Measurements from ENCODE around the gene PRKCSH.
"Not testable (repeated sequence)": the region's sequence is repeated elsewhere in the genome, so short reads cannot be mapped to it uniquely, and the experiment has no call there.

The PRKCSH gene

GRCh38 chr19:11475343-11475742 lies 39.9 kb downstream of the PRKCSH start:
- not testable (repeated sequence) for DNase-seq (ENCODE audit: low read depth in 2 of 2)

DNA sequence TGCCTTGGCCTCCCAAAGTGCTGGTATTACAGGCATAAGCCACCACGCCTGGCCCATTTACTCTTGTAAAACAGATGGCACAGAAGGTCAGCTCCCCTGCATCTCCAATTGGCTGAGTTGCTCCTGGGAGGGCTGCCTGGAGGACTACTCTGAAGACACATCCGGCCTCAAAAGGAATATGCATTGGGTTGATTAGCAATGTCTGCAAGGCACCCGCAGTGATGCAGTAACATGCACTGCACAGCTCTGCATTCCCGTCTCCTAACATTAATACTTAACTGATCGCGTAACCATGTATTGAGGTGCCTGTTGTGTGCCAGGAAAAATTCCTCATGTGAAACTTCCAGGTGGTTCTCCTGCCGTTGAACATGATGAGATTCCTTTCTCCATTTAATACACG lies 40.4 kb downstream of the PRKCSH start:
- DNase-seq (ENCODE audit: low read depth in 2 of 2), result no peak

- no peak for DNase-seq (ENCODE audit: low read depth in 2 of 2)
Observed at GRCh38 chr19:11478167-11479089, 43.0 kb downstream of the PRKCSH start.

DNA sequence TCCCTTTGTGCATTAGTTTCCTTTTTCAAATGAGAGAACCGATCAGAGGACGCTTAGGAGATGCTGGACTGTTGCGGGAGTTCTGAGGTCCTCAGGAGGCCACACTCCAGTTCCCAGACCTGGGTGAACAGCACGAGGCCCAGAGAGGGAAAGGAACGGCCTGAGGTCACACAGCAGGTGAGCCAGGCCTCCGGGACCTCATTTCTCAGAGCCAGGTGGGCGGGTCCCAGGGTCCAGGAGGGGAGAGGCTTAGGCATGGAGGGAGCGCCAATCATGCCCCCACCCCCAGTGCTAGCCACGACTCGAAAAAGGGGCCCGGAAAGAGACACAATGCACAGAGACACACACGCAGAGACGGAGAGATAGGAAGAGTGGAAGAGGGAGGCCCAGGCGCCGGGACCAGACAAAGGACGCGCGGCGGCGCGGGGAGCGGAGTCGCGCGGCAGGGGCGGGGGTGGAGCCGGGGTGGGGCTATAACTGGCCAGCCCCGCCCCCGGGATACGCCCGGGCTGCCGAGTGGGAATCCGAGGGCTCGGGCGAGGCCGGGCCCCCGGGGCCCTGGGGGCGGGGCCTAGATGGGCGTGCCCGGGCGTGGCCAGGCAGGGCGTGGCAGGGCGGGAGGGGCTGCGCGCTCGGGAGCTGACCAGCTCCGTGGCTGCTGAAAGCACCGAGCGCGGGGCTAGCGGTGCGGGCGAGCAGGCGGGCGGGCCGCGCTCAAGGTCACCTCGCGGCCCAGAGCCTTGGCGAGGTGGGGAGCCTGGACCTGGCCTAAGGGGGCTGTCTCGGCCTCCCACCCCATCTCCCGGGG lies 43.9 kb downstream of the PRKCSH start:
- DNase-seq (ENCODE audit: low read depth in 2 of 2), result no peak

DNA sequence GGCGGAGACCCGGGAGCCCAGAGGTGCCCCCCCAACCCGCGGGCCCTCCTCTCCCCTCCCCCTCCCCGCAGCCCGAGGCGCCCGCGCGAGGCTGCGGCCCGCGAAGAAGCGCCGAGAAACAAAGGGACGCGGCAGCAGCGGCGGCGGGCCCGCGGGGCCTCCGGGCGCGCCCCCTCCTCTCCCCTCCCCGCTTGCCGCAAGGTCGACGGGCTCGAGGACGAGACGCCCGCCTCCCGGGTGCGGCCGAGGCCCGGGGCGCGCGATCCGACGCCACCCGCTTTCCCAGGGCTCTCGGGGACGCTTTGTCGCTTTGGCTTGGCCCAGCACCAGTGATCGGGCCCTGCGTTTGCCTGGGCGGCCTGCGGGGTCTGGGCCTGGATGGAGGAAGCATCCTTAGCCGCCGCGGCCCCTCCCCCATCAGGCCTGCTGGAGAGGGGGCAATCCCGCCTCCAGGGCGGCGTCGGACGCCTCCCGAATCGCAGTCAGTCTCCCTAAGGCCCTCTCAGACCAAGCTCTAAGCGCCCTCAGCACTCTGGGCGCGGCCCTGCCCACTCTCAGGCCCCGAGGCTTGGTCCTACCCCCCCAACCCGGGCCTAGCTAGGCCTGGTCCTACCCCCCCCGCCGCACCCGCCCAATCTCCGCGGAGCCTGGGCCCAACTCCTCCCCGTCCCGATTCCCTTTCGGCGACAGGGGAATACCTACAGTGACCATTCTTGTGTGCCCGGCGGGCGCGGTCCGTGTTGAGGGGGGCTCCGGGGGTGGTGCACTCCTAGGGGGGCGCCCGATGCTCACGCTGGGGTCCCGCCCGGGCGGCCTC lies 44.7 kb downstream of the PRKCSH start:
- DNase-seq (ENCODE audit: low read depth in 2 of 2), result no peak

DNA sequence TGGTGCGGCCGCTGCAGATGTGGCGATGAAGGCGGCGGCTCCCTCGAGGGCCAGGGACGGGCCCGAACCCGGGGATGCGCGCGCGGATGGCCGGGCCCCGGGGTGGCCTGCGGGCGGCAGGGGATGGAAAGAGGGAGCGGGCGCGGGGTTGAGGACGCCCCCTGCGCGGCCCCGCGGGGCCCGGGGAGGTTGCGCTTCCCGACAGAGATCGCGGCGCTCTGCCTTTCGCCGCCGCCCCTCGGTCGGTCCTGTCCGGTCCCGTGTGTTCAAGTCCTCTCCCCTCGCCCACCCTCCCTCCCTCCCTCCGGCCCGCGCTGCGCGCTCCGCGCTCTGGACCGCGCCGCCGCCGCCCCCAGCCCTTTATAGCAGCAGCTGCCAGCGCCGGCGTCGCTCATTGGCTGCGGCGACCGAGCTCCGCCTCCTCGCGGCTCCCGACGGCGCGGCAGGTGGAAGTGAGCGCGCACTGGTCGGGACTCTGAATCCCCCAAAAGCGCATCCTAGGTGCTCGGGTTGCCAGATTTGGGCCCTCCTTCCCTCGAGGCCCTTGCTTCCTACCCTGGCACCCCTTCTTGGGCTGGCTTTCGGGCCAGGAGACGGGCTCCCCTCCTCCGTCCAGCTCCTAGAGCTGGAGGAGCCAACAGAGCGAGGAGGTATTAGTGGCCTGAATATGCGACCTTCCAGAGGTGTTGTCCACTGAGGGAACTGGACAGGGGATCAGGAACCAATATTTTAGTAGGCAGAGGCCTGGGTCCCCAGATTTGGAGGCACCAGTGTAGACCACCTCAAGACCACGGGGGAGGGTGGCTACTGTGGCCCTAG lies 45.5 kb downstream of the PRKCSH start, which contains the start of gene ELAVL3:
Gene ELAVL3, minus strand, starts transcription at position 332 of the 819 bp plus-strand sequence. CDS start 438 bp downstream, outside the sequence.
- DNase-seq (ENCODE audit: low read depth in 2 of 2), result no peak

DNA sequence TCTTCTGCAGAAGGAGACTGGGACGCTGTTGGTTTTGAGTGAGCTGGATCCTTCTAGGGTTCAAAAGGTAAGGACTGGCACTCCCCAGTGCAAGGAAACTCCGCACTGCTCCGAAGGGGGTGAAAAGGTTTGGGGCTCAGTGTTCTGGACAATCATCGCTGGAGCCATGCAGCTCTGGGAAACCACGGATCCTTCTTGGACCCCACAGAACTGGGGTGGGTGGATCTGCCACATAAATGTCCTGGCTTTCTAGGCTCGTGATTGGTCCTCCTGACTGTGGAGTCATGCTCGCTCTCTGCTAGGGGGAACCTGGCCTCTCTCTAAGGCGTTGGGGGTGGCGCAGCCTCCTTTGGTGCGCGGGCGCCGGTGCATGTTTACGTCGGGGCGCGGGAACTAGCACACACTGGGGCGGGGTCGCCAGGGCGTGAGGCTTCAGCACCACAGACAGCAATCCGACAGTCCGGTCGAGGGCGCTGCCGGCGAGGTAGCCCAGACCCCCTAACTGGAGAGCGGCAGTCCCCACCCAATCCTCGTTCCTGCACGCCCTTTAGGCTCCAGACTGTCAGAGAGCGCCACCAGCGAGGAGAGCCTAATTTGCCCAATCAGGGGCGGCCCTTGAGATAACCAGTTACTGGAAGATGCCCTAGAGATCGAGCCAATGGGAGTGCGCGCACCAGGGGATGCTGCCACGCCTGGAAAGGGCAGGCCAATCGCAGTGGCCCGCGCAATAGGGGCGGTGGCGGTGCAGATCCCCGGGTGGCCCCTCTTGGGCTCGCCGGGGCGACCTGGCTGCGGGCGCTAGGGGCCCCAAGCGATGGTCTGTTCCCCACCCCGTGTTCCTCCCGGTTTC lies 46.3 kb downstream of the PRKCSH start:
- peak in 1 of 2 donors; percentile 43 for DNase-seq (ENCODE audit: low read depth in 2 of 2)

GRCh38 chr19:11482384-11483050 lies 47.1 kb downstream of the PRKCSH start:
- peak; percentile 64 to 75 for DNase-seq (ENCODE audit: low read depth in 2 of 2)

DNA sequence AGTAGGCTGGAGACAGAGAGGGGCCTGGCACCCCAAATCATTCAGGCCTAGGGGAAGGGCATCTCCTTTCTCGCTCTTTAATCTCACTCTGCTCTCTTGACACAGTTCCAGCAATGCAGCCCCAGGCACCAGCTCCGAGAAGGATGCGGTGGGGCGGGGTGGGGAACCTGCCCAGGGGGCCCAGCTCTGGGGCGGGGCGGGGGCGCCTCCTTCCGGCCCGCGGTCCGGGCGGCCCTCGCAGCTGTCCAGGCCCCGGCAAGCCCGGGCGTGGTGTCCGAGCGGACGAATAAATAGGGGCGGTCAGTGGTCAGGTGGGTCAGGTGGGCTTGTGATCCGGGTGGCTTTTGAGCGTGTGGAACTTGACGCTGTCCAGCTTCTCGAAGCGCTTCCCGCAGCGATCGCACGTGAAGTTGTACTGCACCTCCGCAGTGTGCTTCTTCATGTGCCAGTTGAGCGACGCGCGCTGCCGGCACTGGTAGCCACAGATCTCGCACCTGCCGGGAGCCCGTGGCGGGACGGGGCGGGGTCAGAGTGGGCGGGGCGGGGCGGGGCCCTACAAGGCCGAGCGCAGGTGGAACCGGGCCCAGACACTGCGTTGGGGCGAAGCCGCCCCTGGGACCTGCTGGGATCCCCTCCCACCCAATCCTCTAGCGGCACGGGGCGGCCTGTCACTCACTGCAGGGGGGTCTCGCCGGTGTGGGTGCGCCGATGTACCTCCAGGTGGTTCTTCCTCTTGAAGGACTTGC lies 48.1 kb downstream of the PRKCSH start:
- DNase-seq (ENCODE audit: low read depth in 2 of 2), result no peak

DNA sequence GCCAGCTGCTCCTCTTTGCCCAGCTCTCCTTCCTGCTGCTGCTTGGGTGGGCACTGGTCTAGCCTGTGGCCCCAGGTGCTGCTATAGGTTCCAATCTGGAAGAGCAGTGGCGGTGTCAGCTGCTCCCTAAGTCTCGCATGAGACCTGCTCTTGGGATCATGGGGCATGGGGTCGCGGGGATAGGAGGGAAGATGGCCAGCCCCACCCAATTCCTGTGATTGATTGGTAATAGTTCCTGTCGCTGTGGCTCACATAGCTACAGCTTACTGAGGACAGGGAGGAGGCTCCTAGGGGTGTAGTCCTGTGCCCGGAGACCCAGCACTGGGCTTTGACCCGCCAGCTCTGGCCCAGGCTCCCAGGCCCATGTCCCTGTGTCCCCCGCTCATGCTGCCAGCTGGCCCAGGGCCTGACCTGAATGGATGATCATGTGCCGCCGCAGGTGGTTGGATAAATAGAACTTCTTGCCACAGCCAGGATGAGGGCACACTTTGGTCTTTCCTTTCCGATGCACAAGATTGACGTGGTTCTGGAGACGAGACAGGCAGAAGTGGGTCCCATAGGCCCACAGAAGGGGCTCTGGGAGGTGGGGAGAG lies 49.9 kb downstream of the PRKCSH start:
- no peak for DNase-seq (ENCODE audit: low read depth in 2 of 2)

DNA sequence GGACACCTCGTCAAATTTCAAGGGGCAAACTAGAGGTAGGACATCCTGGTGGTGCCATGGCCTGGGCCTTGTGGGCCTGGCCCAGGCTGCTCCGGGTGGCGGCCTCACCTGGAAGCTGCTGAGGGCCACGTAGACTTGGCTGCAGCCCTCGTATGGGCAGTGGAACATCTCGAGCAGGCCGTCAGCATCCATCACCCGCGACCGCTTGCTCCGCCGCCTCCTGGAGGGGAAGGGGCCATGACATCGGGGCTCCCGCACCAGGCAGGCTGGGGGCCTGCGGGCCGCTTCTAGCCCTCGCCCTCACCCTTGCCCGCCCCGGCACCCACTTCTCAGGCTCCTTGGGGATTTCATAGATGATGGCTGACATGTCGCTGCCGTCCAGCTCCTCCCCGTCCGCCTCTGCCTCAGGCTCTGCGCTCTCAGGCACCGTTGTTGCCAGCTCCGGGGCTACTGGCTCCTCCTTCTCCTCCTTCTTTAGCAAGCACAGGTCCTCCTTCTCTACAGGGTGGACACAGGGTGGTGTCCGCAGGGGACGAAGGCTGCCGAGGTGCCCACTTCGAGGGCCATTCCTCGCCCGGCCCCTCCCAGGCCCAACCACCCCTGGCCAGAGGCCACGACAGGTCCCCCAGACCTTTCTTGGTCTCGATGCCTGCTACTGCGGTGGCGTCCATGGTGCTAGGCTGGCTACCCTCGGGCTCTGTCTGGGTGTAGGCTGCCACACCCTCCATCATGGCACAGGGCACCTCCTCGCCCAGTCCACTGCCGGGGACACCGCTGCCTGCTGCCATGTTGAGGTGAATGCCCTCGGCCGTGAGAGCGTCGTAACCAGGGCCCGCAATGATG lies 51.4 kb downstream of the PRKCSH start:
- no peak for DNase-seq (ENCODE audit: low read depth in 2 of 2)

- no peak for DNase-seq (ENCODE audit: low read depth in 2 of 2)
Observed at GRCh38 chr19:11489378-11489777, 53.9 kb downstream of the PRKCSH start.

- no peak for DNase-seq (ENCODE audit: low read depth in 2 of 2)
Observed at GRCh38 chr19:11494634-11495285, 59.3 kb downstream of the PRKCSH start.

DNA sequence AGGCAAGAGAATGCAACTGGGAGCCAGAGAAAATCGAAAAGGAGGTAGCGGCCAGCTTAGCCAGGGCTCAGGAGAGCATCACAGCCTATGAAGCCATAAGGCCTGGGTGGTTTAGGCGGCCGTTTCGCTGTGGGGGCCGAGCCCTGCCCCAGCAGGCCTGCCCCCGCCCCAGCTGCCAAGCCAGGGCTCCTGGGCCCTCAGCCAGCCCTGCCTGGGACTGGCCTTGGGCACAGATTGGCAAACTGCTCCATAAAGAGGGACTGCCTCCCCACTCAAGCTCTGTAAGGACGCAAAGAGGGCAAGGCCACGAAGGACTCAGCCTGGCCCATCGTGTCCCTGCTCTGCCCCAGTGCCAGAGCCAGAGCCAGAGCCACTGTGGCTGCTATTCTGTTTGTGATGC lies 60.0 kb downstream of the PRKCSH start:
- no peak for DNase-seq (ENCODE audit: low read depth in 2 of 2)

- DNase-seq (ENCODE audit: low read depth in 2 of 2), result no peak
Observed at GRCh38 chr19:11495885-11496284, 60.5 kb downstream of the PRKCSH start.

DNA sequence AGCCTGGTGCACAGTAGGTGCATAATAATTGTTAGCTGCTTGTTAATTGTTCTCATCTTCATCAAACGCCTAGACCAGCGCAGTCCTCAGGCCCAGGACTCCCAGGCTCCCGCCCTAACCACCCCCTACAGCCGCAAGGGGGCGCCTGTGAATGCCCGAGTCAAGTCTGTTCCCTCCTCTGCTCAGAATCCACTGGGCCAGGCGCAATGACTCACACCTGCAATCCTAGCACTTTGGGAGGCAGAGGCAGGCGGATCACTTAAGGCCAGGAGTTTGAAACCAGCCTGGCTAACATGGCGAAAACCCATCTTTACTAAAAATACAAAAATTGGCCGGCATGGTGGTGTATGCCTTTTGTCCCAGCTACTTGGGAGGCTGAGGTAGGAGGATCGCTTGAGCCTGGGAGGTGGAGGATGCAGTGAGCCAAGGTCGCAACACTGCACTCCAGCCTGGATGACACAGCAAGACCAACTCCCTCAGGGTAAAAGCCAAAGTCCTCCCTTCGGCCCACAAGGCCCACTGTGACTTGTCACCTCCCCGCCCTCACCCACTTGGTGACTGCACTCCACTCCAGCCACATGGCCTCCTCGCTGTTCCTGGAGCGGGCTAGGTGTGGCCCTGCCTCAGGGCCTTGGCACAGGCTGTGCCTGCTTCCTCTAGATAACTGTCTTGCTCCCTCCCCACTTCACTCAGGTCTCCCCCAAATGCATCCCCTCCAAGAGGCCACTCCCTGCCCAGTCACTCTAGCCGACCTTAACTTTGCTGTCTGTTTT lies 61.1 kb downstream of the PRKCSH start:
- peak in 1 of 2 donors; percentile 37 for DNase-seq (ENCODE audit: low read depth in 2 of 2)

Measured in stimulated activated CD4-positive, alpha-beta T cell treated with anti-CD3 and anti-CD28 coated beads, Interleukin-1b, Interleukin-23, amount 100 ng/mL, for 1 hour (primary cell).